GM12801 (cell line): ENCODE measurements around the gene BCL7A.

Experiments used
- TF ChIP-seq, protein P1 (sequence below): IDR thresholded peaks from one replicate; pipeline ENCODE4 v1.5.1; 2011; ENCODE audit warnings: control low read depth; ENCODE audit not compliant: insufficient read length; ENCODE audit errors: extremely low read depth

Gene BCL7A

DNA sequence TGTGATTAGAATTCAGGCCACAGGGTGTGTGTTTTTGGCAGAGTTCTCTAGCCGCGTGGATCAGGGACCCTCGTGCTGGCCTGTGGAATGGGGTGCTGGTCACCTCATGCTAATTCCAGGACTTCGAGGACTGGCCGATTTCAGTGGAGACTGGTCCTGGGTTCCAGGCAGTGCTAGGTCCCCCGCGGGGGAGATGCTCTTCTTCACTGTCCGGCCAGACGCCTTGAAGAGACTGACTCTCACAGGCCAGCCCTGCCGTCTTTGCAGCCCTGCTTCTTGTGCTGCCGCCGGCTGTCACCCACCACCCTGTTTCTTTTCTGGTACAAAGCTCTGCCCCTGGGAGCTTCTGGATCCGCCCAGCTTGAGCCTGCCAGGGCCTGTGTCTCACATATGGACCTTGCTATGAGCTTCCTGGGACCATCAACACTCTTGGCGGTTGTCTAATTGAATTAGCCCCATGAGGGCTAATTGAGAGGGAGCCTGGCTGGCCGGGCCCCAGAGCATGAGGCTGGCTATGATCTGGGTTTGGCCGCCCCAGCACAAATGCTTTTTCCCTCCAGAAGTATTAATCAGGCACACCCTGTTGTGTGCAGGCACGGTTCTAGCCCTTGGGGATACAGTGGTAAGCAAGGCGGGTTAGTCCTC lies 65.1 kb downstream of the BCL7A start:
- TF ChIP-seq, protein P1, sequence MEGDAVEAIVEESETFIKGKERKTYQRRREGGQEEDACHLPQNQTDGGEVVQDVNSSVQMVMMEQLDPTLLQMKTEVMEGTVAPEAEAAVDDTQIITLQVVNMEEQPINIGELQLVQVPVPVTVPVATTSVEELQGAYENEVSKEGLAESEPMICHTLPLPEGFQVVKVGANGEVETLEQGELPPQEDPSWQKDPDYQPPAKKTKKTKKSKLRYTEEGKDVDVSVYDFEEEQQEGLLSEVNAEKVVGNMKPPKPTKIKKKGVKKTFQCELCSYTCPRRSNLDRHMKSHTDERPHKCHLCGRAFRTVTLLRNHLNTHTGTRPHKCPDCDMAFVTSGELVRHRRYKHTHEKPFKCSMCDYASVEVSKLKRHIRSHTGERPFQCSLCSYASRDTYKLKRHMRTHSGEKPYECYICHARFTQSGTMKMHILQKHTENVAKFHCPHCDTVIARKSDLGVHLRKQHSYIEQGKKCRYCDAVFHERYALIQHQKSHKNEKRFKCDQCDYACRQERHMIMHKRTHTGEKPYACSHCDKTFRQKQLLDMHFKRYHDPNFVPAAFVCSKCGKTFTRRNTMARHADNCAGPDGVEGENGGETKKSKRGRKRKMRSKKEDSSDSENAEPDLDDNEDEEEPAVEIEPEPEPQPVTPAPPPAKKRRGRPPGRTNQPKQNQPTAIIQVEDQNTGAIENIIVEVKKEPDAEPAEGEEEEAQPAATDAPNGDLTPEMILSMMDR = no peak

DNA sequence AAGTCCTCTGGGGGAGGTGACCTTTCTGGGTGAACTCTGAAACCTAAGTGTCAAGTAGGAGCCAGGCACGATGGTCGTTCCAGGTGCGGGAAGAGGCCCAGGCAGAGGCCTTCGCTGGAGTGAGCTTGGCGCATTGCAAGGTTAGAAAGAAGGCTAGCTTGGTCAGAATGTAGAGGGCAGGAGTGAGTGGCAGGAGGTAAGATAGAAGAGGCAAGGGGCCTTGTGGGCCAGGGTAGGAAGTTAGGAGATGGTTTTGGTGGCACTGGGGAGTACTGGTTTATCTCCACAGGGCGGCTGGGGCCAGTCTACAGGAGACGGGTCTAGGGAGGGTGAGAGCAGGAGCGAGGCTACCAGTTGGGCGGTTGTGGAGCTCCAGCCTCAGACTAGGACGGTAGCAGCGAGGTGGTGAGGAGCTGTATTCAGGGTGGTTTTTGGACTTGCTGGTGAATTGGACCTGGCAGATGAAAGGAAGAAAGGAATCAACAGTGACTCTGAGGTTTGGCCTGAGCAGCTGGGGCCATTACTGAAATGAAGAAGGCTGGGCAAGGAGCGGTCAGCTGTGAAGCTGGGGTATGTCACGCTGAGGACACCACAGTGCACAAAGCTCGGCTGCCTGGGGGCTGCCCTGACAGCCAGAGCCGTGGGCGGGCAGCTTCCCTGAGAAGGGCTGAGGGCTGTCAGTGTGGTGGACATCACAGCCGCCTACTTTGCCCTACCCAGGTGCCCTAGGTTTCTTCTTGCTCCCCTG lies 65.9 kb downstream of the BCL7A start:
- TF ChIP-seq, protein P1 = no peak

DNA sequence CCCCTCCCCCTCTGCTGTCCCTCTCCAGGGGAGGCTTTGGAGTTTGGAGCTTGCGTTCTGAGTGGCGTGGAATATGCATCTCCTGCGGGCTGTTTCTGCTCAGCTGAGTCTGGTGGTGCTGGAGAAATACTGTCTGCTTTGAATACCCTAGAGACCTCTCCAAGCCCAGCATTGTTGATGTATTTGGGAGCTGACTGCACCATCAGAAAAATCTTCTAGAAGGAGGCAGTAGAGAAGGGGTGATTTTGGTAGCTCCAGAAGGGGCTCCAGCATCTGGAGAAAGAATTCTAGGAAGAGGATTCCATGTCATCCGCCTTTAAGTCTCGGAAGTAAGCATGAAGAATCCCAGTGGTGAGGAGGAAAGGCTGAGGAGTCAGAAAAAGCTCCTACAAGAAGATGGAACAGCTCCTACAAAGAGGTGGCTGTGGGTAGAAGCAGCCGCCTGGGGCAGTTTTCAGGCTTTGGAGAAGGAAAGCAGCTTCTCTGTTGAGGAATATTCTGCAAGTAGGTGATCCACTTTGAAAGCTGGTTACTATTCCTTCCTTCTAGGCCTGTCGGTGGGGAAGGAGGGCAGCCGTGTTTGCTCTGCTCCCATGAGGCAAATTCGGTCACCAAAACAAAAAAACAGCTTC lies 66.6 kb downstream of the BCL7A start:
- TF ChIP-seq, protein P1 = no peak

DNA sequence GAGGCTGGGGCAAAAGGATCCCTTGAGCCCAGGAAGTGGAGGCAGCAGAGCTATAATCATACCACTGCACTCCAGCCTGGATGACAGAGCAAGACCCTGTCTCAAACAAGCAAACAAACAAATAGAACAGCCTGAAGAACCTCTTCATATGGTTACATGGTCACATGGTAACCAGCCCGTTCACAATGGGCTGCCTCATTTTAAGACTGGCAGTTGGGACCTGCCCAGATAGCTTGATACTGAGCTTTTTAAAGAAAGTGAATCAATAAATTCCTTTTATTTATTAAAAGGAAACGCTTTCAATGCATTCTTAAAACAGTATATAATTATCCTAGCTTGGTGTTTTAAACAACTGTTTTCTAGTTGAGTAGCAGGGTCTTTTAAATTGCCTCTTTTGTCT lies 67.4 kb downstream of the BCL7A start:
- TF ChIP-seq, protein P1 = no peak

DNA sequence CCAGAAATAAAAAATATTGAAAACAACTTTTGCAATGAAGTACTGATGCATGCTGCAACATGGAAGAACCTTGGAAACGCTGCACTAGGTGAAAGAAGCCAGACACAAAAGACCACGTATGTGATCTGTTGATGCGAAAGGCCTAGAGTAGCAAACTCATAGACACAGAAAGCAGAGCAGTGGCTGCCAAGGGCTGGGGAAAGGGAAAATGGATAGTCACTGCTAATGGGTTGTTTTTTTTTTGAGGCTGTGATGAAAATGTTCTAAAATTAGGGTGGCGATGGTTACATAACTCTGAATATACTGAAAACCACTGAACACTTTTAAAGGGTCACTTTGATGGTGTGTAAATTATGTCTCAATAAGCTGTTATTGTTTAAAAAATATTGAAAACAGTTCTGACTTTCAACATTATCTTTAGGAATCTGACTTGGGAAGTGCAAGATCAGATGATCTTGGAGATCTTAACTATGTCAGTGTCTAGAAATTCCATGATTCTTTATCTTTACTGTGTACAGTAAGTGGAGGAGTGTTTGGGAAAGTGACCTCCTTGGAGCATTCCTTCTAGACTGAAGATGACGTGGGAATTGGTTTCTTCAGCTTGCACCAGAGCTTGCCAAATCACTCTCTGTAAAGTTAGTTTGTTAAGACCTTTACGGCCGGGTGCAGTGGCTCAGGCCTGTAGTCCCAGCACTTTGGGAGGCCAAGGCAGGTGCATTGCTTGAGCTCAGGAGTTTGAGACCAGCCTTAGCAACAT lies 69.3 kb downstream of the BCL7A start:
- TF ChIP-seq, protein P1 = no peak

DNA sequence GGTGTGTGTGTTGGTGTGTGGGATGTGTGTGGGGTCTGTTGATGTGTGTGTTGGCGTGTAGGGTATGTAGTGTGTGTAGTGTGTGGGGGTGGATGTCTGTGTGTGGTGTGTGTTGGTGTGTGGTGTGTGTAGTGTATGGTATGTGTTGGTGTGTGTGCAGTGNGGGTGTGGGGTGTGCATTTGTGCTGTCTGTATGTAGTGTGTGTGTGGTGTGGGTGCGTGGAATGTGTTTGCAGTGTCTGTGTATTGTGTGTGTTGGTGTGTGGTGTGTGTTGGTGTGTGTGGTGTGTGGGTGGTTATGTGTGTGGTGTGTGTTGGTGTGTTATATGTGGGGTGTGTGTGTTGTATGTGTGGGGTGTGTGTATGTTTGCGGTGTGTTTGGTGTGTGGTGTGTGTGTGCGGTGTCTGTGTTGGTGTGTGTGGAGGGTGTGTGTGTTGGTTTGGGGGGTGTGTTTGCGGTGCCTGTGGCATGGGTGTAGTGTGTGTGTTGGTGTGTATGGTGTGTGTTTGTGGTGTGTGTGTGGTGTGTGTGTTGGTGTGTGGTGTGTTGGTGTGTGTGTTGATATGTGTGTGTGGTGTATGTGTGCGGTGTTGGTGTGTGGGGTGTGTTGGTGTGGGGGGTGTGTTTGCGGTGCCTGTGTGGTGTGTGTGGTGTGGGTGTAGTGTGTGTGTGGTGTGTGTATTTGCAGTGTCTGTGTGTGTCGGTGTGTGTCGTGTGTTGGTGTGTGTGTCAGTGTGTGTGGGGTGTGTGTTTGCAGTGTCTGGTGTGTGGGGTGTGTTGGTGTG lies 71.6 kb downstream of the BCL7A start:
- TF ChIP-seq, protein P1 = no peak
